ENCODE measurements around the gene NUDT4B.
"Not testable (repeated sequence)": the region's sequence is repeated elsewhere in the genome, so short reads cannot be mapped to it uniquely, and the experiment has no call there.

- TF ChIP-seq CTCF (IDR thresholded peaks at IDR 0.05 in 8 of 11, conservative IDR thresholded peaks at IDR 0.05 in 3 of 11); POLR2A (IDR thresholded peaks at IDR 0.05): not testable (repeated sequence)
Observed at GRCh38 chr1:148702242-148702641, 46.3 kb upstream of the NUDT4B start.
